Measurements from ENCODE around the gene CDH4. TPM values are rescaled to one million over a fixed set of nuclear protein-coding genes. Genes with fewer than 3 reads are reported as not detected.

CDH4 gene
- total RNA-seq, 1 experiment from 2014 or later: not detected

DNA sequence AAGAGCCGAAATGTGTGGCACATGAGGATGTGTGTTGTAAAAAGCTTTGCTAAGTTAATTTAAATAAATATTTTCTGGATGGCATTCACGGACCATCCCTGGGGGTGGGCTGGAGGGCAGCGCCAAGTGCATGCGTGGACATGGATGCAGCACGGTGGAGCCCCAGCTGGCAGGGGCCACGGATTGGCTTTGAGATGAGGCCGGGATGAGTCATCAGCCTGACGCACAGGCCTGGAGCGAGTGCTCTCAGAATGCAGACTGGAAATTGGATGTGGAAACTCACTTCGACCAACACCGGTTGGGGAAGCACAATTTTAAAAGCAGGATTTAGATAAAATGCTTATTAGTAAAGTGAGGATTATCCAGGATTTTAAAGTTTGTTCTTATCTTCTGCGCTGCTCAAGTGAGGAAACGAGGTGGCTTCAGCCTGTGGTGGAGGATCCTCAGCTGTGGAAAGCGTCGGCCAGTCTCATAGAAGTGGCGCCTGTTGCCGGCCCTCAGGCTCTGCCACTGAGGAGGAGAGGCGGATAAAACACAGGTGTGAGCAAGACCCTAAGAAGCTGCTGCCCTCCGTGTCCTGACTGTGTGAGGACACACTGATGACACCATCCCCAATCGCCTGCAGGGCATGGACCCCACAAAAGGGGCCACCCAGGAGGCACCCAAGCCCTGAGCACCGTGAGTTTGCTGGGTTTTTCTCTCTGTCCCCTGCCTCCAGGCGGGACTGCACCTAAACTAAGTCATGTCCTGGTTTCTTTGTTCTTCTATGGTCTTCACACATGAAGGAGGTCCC is 279.7 kb downstream of the CDH4 start:
- DNase-seq: peak in 1 of 2 experiments; percentile 26
- Histone ChIP-seq H3K4me1 (replicated peaks; ENCODE audit: insufficient read depth) (no peaks in the 10 kb centered on the region), H4K20me1 (ENCODE audit: insufficient read depth) (no peaks in the 10 kb centered on the region; the same call in 1 of the 2 replicates), H3K27ac (no peak overlapping the region), H3K9me3 (ENCODE audit: insufficient read depth, low read depth) (no peaks in the 10 kb centered on the region), H3K79me2 (ENCODE audit: low read depth) (no peaks in the 10 kb centered on the region), H3K4me2 (no peak overlapping the region), H3K36me3 (ENCODE audit: low read depth) (no peaks in the 10 kb centered on the region), H3K27me3 (ENCODE audit: insufficient read depth, low read depth) (peaks cover 97% of the 10 kb centered on the region), H3F3A (ENCODE audit: insufficient read depth, low read depth) (no peaks in the 10 kb centered on the region), H2AFZ (no peak overlapping the region), H3K4me3 (no peak overlapping the region), H3K9me2 (ENCODE audit: insufficient read depth) (no peaks in the 10 kb centered on the region)
- POLR2A ChIA-PET (ENCODE audit: unreplicated experiment): no interaction called here
- intact Hi-C loops (cut with micrococcal nuclease; ENCODE audit: unreplicated experiment): no loop called here
- CTCF ChIA-PET: no interaction called here
- BruUV-seq (replicated peaks): no TSS peak
- TF ChIP-seq, protein P1, sequence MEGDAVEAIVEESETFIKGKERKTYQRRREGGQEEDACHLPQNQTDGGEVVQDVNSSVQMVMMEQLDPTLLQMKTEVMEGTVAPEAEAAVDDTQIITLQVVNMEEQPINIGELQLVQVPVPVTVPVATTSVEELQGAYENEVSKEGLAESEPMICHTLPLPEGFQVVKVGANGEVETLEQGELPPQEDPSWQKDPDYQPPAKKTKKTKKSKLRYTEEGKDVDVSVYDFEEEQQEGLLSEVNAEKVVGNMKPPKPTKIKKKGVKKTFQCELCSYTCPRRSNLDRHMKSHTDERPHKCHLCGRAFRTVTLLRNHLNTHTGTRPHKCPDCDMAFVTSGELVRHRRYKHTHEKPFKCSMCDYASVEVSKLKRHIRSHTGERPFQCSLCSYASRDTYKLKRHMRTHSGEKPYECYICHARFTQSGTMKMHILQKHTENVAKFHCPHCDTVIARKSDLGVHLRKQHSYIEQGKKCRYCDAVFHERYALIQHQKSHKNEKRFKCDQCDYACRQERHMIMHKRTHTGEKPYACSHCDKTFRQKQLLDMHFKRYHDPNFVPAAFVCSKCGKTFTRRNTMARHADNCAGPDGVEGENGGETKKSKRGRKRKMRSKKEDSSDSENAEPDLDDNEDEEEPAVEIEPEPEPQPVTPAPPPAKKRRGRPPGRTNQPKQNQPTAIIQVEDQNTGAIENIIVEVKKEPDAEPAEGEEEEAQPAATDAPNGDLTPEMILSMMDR (conservative IDR thresholded peaks at IDR 0.05): no peak
- TF ChIP-seq EZH2 (IDR thresholded peaks at IDR 0.05; ENCODE audit: low read depth): no peak

DNA sequence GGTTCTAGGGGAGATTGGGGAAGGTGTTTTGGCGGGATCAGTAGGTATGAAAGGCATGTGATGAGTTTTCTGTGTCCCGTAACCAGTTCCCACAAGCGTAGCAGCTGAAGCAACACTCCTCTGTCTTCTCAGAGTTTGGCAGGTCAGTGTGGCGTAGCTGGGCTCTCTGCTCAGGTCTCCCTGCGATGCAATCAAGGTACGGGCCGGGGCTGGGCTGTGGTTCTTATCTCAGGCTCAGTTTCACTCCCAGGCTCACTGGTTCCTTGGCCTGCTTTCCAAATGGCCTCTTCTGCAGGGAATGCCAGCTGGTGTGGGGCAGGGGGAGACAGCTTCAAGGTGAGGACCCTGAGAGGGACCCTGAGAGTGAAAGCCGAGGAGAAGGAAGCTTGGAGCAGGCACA is 280.7 kb downstream of the CDH4 start:
- Histone ChIP-seq H3K27ac (no peak overlapping the region), H3K9me3 (ENCODE audit: insufficient read depth, low read depth) (no peaks in the 10 kb centered on the region), H2AFZ (no peak overlapping the region), H3F3A (ENCODE audit: insufficient read depth, low read depth) (no peaks in the 10 kb centered on the region), H3K36me3 (ENCODE audit: low read depth) (no peaks in the 10 kb centered on the region), H3K4me2 (no peak overlapping the region), H4K20me1 (ENCODE audit: insufficient read depth) (no peaks in the 10 kb centered on the region; the same call in 1 of the 2 replicates), H3K9me2 (ENCODE audit: insufficient read depth) (no peaks in the 10 kb centered on the region), H3K79me2 (ENCODE audit: low read depth) (no peaks in the 10 kb centered on the region), H3K4me1 (replicated peaks; ENCODE audit: insufficient read depth) (no peaks in the 10 kb centered on the region), H3K4me3 (no peak overlapping the region), H3K27me3 (ENCODE audit: insufficient read depth, low read depth) (peaks cover 97% of the 10 kb centered on the region)
- CTCF ChIA-PET: no interaction called here
- POLR2A ChIA-PET (ENCODE audit: unreplicated experiment): no interaction called here
- no peak for TF ChIP-seq EZH2 (IDR thresholded peaks at IDR 0.05; ENCODE audit: low read depth)
- TF ChIP-seq, protein P1 (conservative IDR thresholded peaks at IDR 0.05): no peak
- no TSS peak for BruUV-seq (replicated peaks)
- intact Hi-C loops (cut with micrococcal nuclease; ENCODE audit: unreplicated experiment): no loop called here
- DNase-seq: peak in 1 of 2 experiments; percentile 4

DNA sequence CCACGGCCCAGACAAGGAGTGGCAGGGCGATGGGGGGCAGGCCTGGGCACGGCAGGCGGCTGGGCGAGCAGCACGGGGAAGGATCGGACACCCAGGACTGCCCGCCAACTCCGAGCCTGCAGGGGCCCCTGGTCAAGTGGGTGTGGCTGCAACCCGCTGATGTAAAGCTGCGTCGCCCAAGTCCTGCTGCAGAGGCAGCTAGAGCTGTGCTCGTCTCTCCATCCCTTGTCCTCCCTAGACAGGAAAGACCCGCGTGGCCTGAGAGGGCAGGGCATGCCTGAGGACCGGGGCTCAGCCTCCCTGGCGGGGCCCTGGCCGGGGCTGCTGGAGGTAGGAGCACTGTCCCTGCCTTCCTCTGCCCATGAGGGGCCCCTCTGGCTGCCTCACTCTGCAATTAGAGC is 281.2 kb downstream of the CDH4 start:
- POLR2A ChIA-PET (ENCODE audit: unreplicated experiment): no interaction called here
- no peaks in the 10 kb centered on the region for H3F3A ChIP-seq (ENCODE audit: insufficient read depth, low read depth)

More for the DNA sequence above, 281.2 kb downstream of the CDH4 start:
- no peak overlapping the region for H2AFZ ChIP-seq
- BruUV-seq (replicated peaks): no TSS peak
- no peak overlapping the region for H3K4me2 ChIP-seq
- intact Hi-C loops (cut with micrococcal nuclease; ENCODE audit: unreplicated experiment): no loop called here
- DNase-seq: no peak
- no peaks in the 10 kb centered on the region; the same call in 1 of the 2 replicates for H4K20me1 ChIP-seq (ENCODE audit: insufficient read depth)
- no peaks in the 10 kb centered on the region for H3K79me2 ChIP-seq (ENCODE audit: low read depth)
- no peak overlapping the region for H3K27ac ChIP-seq
- H3K27me3 ChIP-seq (ENCODE audit: insufficient read depth, low read depth): peaks cover 98% of the 10 kb centered on the region
- H3K9me3 ChIP-seq (ENCODE audit: insufficient read depth, low read depth): no peaks in the 10 kb centered on the region
- no peaks in the 10 kb centered on the region for H3K4me1 ChIP-seq (replicated peaks; ENCODE audit: insufficient read depth)
- no peak overlapping the region for H3K4me3 ChIP-seq
- H3K9me2 ChIP-seq (ENCODE audit: insufficient read depth): no peaks in the 10 kb centered on the region
- CTCF ChIA-PET: no interaction called here
- no peak for TF ChIP-seq EZH2 (IDR thresholded peaks at IDR 0.05; ENCODE audit: low read depth)
- TF ChIP-seq, protein P1 (conservative IDR thresholded peaks at IDR 0.05): no peak
- no peaks in the 10 kb centered on the region for H3K36me3 ChIP-seq (ENCODE audit: low read depth)
